Tibial nerve (tissue), 4 donors: ENCODE measurements around the gene DPP8. TPM values are rescaled to one million over a fixed set of nuclear protein-coding genes. Genes with fewer than 3 reads are reported as not detected.

Experiments
- DNase-seq, 2 donors: peaks; one replicate each; pipeline ENCODE4 v3.0.0-alpha.2; 2019; ENCODE audit warnings: low spot score in 2 of 2
- H3K27ac ChIP-seq, 4 donors: fragments of 200-600 bp; sonication (generic) in 3 of 4; one replicate each; pipeline ENCODE4 v1.5.1; 2017 to 2019; ENCODE audit warnings: mild to moderate bottlenecking in 1 of 4
- H3K27me3 ChIP-seq, 2 donors: fragments of 200-600 bp; sonication (generic) in 1 of 2; one replicate each; pipeline versions ENCODE4 v1.5.1 to v1.6.0; 2017 to 2019
- H3K36me3 ChIP-seq, 3 donors: fragments of 200-600 bp; sonication (generic); one replicate each; pipeline ENCODE4 v1.5.1; 2018 to 2019
- H3K4me1 ChIP-seq, 4 donors: fragments of 200-600 bp; sonication (generic) in 3 of 4; one replicate each; pipeline ENCODE4 v1.5.1; 2017 to 2019
- H3K4me3 ChIP-seq, 4 donors: fragments of 200-600 bp; sonication (generic) in 3 of 4; one replicate each; pipeline ENCODE4 v1.5.1; 2017 to 2019; ENCODE audit warnings: mild to moderate bottlenecking in 1 of 4, moderate library complexity in 1 of 4
- H3K9me3 ChIP-seq, 4 donors: fragments of 200-600 bp; sonication (generic) in 3 of 4; one replicate each; pipeline ENCODE4 v1.5.1; 2017 to 2019
- EP300 ChIP-seq, 2 donors: sonication (generic); formaldehyde crosslinking; IDR thresholded peaks; one replicate each; pipeline ENCODE4 v1.6.1; 2017; ENCODE audit warnings: antibody characterized with exemption in 2 of 2, mild to moderate bottlenecking in 1 of 2
- POLR2A ChIP-seq, 2 donors: fragments of 450-650 bp; IDR thresholded peaks; one replicate each; pipeline ENCODE4 v1.6.1; 2017; ENCODE audit warnings: antibody characterized with exemption in 2 of 2, mild to moderate bottlenecking in 2 of 2, moderate library complexity in 2 of 2
- WGBS, 2 donors: methylation state at CpG; one replicate each; pipeline ENCODE4 v1.1.5; 2018; 5-methylcytosine and 5-hydroxymethylcytosine counted together
- total RNA-seq, 4 donors: library from RNA; depleted of rRNA; stranded (reverse); fragments of >200 nt; gene quantifications; one replicate each; pipeline ENCODE4 v1.1.0, GENCODE V29; 2016
- TF ChIP-seq, protein P1 (sequence below), 5 experiments: fragments of 200-600 bp in 3 of 5; fragments of 450-650 bp in 2 of 5; sonication (generic) in 3 of 5; IDR thresholded peaks; one replicate each; pipeline ENCODE4 v1.5.1; 2016 to 2019; ENCODE audit warnings: antibody characterized with exemption in 5 of 5, mild to moderate bottlenecking in 3 of 5, moderate library complexity in 2 of 5

The DPP8 gene
- total RNA-seq, 4 donors from 2014 or later: 31.2 to 49.4 (median 37.6) TPM

DNA sequence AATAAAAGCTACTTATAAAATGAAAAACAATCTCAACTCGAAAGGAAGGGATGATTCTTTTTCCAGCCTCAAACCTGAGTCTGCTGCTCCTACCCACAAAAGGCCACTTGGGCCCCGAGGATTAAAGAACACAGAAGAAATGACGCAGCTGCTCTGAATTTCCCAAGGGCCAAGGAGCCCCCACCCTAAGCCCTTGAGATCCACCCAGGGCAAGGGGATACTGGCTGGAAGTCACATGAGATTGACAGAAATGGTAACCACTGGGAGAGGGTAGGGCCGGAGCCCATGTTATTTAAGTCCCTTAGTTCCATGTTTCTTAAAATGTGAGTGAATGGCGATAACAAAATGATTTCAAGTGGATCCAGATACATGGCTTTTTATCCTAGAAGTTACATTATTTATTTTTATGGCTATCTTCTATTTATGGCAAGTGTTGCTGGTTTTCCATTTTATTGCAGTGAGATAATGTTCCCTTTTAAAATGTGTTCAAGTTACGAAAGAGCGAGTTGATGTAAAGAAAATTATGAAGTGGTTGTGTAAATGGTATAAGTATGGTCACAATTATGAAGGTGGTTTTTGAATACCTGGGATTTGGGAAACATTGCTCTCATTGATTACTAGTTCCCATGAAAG lies 111.6 kb downstream of the DPP8 start:
- Histone ChIP-seq H3K4me3 (no peak overlapping the region), H3K27ac (no peak overlapping the region), H3K36me3 (no peaks in the 10 kb centered on the region), H3K4me1 (peaks cover 0 to 6% (median 0%) of the 10 kb centered on the region in 4 donors), H3K9me3 (no peaks in the 10 kb centered on the region), H3K27me3 (peaks cover 0 to 9% of the 10 kb centered on the region in 2 donors)
- no peak for DNase-seq
- whole genome bisulfite sequencing, 2 donors: 78 to 82% methylated on average over 7 of the region's 7 CpGs
- TF ChIP-seq EP300 (IDR thresholded peaks at IDR 0.05) (no peak), POLR2A (IDR thresholded peaks at IDR 0.05) (no peak)
- TF ChIP-seq, protein P1, sequence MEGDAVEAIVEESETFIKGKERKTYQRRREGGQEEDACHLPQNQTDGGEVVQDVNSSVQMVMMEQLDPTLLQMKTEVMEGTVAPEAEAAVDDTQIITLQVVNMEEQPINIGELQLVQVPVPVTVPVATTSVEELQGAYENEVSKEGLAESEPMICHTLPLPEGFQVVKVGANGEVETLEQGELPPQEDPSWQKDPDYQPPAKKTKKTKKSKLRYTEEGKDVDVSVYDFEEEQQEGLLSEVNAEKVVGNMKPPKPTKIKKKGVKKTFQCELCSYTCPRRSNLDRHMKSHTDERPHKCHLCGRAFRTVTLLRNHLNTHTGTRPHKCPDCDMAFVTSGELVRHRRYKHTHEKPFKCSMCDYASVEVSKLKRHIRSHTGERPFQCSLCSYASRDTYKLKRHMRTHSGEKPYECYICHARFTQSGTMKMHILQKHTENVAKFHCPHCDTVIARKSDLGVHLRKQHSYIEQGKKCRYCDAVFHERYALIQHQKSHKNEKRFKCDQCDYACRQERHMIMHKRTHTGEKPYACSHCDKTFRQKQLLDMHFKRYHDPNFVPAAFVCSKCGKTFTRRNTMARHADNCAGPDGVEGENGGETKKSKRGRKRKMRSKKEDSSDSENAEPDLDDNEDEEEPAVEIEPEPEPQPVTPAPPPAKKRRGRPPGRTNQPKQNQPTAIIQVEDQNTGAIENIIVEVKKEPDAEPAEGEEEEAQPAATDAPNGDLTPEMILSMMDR (IDR thresholded peaks at IDR 0.05): no peak

DNA sequence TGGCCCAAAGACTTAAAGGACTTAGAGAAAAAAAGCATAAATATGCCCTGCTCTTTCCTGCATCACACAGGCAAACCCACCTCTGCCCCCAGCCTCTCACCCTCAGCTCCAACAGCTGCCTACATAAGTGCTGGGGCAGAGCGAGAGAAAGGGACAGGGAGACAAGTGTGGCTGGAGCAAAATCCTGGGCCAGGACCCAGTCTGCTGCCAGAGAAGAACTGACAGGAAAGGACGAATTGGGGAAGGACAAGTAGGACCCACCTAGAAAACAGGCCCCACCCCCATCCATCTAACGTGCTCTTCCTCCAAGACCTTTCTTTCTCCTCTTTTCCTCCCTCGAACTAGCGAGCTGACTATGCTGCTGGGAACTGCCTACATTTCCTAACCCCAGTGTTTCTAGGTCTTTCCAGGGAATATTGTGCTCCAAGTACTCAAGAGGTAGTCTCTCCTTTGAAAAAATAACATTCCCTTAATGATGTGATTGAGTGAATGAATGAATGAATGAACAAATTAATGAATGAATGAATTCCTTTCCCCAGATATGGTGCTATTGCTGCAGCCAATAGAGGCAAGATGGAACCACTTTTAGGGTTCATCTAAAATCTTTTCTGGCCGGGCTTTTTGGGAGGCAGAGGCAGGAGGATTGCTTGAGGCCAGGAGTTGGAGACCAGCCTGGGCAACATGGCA lies 113.2 kb downstream of the DPP8 start:
- Histone ChIP-seq H3K27me3 (peaks cover 0 to 9% of the 10 kb centered on the region in 2 donors), H3K9me3 (no peaks in the 10 kb centered on the region), H3K4me3 (no peak overlapping the region), H3K4me1 (peaks cover 0 to 8% (median 0%) of the 10 kb centered on the region in 4 donors), H3K27ac (no peak overlapping the region), H3K36me3 (no peaks in the 10 kb centered on the region)
- 73 to 79% methylated on average over 6 of the region's 6 CpGs for WGBS, 2 donors
- TF ChIP-seq, protein P1 (IDR thresholded peaks at IDR 0.05): no peak
- TF ChIP-seq EP300 (IDR thresholded peaks at IDR 0.05) (no peak), POLR2A (IDR thresholded peaks at IDR 0.05) (no peak)
- DNase-seq: no peak

DNA sequence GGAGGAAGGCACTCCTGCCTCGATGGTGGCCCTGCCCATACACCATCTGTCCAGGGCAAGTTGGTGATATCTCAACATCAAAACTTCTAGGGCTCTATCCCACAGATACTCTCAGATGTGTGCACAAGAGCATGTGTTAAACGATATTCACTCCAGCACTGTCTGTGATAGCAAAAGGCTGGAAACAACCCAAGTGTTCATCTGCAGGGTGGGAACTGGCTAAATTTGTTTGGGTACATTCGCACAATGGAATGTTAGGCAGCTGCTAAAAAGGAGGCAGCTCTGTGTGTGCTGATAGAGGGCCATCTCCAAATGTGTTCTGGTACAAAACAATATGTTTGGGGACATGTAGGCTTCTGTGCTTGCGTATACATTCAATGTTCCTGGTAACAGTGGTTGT lies 114.5 kb downstream of the DPP8 start:
- Histone ChIP-seq H3K9me3 (no peaks in the 10 kb centered on the region), H3K27me3 (peaks cover 0 to 9% of the 10 kb centered on the region in 2 donors), H3K4me3 (no peak overlapping the region), H3K27ac (no peak overlapping the region), H3K36me3 (no peaks in the 10 kb centered on the region), H3K4me1 (peaks cover 0 to 8% (median 0%) of the 10 kb centered on the region in 4 donors)
- no peak for DNase-seq
- 77 to 91% methylated on average over 4 of the region's 4 CpGs for WGBS, 2 donors
- TF ChIP-seq, protein P1 (IDR thresholded peaks at IDR 0.05): no peak
- no peak for TF ChIP-seq EP300 (IDR thresholded peaks at IDR 0.05)
- no peak for TF ChIP-seq POLR2A (IDR thresholded peaks at IDR 0.05)

- H3K4me3 ChIP-seq: no peak overlapping the region
- H3K27ac ChIP-seq: no peak overlapping the region
- no peaks in the 10 kb centered on the region for H3K36me3 ChIP-seq
- TF ChIP-seq POLR2A (IDR thresholded peaks at IDR 0.05) (no peak), EP300 (IDR thresholded peaks at IDR 0.05) (no peak)
- TF ChIP-seq, protein P1 (IDR thresholded peaks at IDR 0.05): no peak
- no peaks in the 10 kb centered on the region for H3K9me3 ChIP-seq
- WGBS, 2 donors: 84 to 95% methylated on average over 8 of the region's 8 CpGs
- DNase-seq: no peak
- peaks cover 0 to 11% (median 0%) of the 10 kb centered on the region in 4 donors for H3K4me1 ChIP-seq
- H3K27me3 ChIP-seq: peaks cover 0 to 15% of the 10 kb centered on the region in 2 donors
Observed at GRCh38 chr15:65401611-65402240, 115.8 kb downstream of the DPP8 start.
